Measurements from ENCODE around the gene ARHGAP32.

ARHGAP32 gene

GRCh38 chr11:129192150-129192549 lies at the start of gene ARHGAP32:
Gene ARHGAP32 (minus strand): TSS chr11:129192325. CDS start chr11:129192198, 127 bp downstream.
- no peak for DNase-seq (ENCODE audit: low spot score)

DNA sequence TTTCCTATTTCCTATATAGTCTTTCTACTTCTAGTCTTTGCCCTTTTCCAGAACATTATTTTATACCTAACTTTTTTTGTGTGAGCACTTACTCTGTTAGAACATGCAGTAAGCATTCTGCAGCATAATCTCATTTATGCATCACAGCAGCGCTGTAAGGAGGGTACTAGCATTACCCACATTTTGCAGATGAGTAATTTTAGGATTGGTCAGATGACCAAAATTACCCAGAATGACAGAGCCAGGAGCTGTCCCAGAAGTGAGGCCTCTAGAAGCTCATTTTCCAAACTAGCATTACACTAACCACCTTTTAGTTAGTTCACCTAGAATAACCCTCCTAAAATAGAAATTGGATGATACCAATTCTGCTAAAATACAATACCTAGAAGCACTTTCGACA lies 47.1 kb upstream of the ARHGAP32 start:
- DNase-seq (ENCODE audit: low spot score): no peak

DNA sequence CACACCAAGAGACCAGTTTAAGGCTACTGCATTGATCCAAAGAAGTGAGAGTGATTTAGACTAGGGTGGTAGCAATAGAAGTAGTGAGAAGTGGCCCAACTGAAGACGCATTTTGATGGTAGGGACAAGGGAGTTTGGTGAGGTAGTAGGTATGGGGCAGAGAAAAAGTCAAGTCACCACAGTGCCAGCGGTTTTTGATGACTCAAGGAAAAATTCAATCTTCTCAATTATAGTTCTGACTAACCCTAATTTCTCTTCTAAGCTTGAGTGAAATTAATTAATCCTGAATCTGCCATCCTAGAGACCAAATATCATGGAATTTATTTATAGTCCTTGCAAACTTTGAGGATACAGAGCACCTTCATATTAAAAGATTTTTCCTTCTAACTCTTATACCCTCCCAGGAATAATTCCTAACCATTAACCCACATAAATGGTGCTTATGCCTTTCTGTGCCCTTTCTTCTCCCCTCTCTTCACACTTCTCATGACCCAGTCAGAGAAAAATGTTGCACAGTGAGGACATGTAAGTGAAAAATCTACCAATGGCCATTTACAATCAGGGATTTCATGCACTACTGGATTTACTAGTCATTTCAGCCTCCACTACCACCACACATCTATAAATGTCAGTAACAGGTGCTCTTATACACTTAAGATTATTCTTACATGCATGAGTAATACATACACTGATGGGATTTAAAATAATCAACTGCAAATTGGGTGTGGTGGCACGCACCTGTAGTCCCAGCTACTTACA lies 45.9 kb upstream of the ARHGAP32 start:
- no peak for DNase-seq (ENCODE audit: low spot score)

DNA sequence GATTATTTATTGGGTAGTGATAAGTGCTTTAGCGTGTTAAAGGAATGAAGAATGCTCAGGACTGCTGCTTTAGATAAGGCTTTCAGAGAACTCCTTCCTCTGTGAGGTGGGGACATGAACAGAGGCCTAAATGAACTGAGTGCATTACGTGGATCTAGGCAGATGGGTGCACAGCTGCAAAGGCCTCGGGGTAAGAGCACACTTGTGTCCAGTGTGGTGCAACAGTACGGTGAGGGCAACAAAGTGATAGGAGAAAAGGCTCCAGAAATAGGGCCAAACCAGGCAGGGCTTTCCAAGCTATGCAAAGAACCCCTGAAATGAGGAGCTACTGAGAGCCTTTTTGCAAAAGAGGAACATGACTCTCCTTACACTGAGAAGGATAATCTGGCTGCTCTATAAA lies 45.3 kb upstream of the ARHGAP32 start:
- DNase-seq (ENCODE audit: low spot score): no peak

GRCh38 chr11:129236850-129237249 lies 44.7 kb upstream of the ARHGAP32 start:
- no peak for DNase-seq (ENCODE audit: low spot score)

DNA sequence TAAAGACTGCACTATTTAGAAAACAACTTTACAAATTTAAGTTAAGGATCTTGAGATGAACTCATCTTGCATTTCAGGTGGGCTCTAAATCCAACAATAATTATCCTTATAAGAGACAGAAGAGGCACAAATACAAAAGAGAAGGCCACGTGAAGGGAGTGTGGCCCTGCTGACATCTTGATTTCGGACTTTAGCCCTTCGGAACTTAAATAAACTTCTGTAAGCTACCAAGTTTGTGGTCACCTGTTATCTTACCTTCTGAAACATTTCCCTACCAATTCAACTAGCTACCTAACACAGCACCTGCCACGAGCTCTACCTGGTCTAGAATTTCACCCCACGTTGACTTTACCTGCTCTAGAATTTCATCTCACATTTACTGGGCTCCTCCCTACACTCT lies 42.9 kb upstream of the ARHGAP32 start:
- DNase-seq (ENCODE audit: low spot score): no peak

GRCh38 chr11:129230006-129230405 lies 37.9 kb upstream of the ARHGAP32 start:
- no peak for DNase-seq (ENCODE audit: low spot score)

GRCh38 chr11:129226207-129226798 lies 34.2 kb upstream of the ARHGAP32 start:
- no peak for DNase-seq (ENCODE audit: low spot score)

DNA sequence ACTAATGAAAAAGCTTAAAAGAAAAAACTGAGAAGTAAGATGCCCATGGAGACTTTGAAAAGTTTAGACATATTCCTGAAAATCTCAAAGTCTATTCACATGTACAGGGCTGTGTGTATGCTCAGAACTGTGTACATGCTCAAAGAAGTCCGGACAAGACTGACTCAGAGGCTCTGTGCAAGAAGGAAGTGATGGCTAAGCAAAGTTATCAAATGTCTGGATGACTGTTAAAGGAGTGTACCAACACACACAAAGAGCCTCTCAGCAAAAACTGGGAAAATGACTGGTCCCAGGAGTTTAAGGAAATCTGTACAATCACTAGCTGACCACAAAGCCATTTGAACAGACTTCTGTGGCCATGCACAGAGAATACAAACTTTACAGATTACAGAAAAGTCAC lies 33.1 kb upstream of the ARHGAP32 start:
- DNase-seq (ENCODE audit: low spot score): no peak

DNA sequence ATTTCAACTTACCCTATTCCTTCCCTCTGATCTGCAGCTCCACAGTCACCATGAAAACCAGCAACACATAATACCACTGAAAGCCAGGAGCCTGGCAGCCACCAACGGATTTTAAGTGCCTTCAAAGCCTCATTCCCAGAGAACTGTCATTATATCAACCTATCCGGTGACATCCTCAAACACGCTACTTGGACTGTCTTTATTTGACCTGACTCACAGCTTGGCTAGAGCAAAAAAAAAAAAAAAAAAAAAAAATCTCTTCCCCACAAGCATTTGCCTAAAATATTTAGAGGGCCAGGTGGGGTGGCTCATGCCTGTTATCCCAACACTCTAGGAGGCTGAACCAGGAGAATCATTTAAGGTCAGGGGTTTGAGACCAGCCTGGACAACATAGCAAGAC lies 32.4 kb upstream of the ARHGAP32 start:
- no peak for DNase-seq (ENCODE audit: low spot score)

GRCh38 chr11:129223701-129224149 lies 31.6 kb upstream of the ARHGAP32 start:
- DNase-seq (ENCODE audit: low spot score): no peak

DNA sequence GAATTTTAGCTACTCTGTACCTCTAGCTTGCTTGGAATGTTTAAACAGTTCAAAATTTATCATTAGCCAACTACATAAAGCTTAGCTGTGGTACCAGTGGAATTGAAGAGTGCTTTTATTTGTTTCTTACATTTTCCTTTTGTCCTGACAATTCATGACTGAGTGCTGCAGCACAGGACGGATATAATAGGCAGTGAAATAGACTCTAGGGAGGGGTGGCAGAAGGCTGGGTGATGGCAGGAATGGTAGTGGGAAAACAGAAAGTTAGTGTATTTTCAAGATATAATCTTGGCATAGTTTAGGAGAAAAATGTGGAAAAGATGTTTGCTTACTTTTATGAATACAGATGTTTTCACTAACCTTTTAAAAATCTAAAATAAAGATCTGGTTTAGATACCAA lies 31.1 kb upstream of the ARHGAP32 start:
- DNase-seq (ENCODE audit: low spot score): no peak

DNA sequence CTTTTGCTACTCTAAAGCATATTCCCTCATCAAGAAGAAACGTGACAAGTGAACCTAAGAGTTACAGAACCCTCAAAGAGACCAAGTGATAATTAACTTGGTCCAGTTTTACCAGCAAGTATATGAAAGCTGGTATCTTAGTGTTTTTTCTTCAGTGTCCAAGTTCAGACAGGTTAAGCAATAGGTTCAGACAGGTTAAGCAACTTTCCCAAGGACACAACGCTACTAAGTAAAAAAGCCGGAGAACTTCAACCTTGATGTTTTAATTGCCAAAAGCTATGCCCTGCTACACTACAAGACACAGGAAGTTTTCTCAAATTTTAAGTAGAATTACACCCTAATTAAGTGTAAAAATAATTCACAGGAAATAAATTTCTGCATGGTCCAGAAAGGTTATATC lies 30.0 kb upstream of the ARHGAP32 start:
- DNase-seq (ENCODE audit: low spot score): no peak

DNA sequence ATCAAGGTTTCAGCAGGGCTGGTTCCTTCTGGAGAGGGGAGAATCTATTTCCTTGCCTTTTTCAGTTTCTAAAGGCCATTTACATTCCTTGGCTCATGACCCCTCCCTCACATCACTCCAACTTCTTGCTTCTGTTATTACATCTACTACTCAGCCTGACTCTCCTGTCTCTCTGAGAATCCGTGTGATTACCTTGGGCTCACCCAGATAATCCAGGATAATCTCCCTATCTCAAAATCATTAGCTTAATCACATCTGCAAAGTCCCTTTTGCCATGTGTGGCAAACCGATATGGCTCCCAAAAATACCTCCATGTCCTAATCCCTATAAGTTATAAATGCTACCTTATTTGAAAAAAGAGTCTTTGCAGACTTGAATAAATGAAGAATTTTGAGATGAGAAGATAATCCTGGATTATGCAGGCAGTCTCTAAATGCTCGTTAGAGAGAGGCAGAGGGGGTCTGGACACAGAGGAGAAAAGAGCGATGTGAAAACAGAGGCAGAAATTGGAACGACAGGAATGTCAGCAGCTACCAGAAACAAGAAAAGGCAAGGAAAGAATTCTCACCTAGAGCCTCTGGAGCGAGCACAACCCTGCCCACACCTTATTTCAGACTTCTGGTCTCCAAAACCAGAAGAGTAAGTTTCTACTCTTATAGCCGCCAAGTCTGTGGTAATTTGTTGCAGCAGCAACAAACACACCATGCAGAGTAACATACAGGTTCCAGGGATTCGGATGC lies 23.6 kb upstream of the ARHGAP32 start:
- DNase-seq (ENCODE audit: low spot score): no peak

GRCh38 chr11:129214710-129215295 lies 22.7 kb upstream of the ARHGAP32 start:
- no peak for DNase-seq (ENCODE audit: low spot score)

DNA sequence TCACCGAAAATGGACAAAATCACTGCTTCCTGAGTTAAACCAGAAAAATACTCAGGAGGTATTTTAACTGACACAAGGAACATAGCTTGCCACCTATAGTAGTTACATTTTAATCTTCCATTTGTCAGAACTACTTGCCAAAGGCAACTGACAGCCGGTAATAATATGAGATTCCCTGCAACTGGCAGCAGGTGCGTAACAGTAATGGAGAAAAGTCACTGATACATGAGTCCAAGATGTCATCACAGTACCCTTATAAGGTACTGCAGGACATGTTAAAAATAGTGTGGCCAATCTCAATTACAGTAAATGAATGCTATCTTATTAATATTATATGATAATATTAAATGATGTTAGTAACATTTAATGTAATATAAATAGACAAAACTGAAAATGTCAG lies 21.1 kb upstream of the ARHGAP32 start:
- no peak for DNase-seq (ENCODE audit: low spot score)

GRCh38 chr11:129211397-129211796 lies 19.3 kb upstream of the ARHGAP32 start:
- no peak for DNase-seq (ENCODE audit: low spot score)

DNA sequence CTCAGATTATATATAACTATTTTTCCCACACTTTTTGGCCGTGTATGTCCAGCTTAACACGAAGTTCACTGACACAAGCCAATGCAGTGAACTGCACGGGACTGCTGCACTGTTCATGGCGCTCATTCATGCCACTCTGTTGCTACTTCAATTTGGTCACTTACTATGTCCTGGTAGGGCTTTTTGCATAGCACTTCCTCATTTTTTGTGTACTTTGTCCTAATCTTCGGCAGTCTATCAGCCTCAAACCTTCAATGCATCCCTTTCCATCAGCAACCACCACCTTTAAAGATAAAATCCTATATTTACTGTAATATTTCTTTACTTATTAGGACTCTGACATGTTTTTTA lies 18.7 kb upstream of the ARHGAP32 start:
- DNase-seq (ENCODE audit: low spot score): no peak

- no peak for DNase-seq (ENCODE audit: low spot score)
These were observed 18.0 kb upstream of the ARHGAP32 start for GRCh38 chr11:129209891-129210830.

DNA sequence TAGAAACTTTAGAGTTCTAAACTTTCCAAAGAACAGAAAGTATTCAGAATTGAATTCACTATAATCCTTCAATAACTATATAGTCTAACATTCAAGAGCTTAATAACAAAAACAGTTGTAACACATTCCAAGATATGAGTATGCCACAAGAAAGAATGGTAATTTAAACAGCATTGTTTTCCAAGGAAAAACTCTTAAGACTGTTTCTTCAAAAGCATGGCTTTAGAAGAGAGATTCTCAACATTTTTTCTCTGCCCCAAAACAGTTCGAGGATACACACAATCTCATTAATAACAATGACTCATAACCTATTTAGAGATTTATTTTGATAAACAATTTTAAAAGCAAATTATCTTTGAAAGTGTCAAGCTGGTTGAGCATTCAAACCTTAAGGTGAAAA lies 16.7 kb upstream of the ARHGAP32 start:
- DNase-seq (ENCODE audit: low spot score): no peak

GRCh38 chr11:129204150-129204838 lies 12.2 kb upstream of the ARHGAP32 start:
- DNase-seq (ENCODE audit: low spot score): no peak
